Gastrocnemius medialis (tissue), 4 donors: ENCODE data around the gene ACADVL.

Experiments used
- POLR2A ChIP-seq, 2 donors: fragments of 450-650 bp; IDR thresholded peaks; one replicate each; pipeline ENCODE4 v1.6.1; 2017; ENCODE audit warnings: antibody characterized with exemption in 2 of 2, mild to moderate bottlenecking in 2 of 2, moderate library complexity in 2 of 2
- TF ChIP-seq, protein P1 (sequence below), 5 experiments: fragments of 450-650 bp in 3 of 5; fragments of 200-600 bp in 2 of 5; sonication (generic) in 2 of 5; IDR thresholded peaks in 4 of 5; conservative IDR thresholded peaks in 1 of 5; 1 replicate in 4 of 5; 2 replicates in 1 of 5; pipeline ENCODE4 v1.5.1; 2016 to 2019; ENCODE audit warnings: antibody characterized with exemption in 5 of 5, mild to moderate bottlenecking in 3 of 5, moderate library complexity in 3 of 5

DNA sequence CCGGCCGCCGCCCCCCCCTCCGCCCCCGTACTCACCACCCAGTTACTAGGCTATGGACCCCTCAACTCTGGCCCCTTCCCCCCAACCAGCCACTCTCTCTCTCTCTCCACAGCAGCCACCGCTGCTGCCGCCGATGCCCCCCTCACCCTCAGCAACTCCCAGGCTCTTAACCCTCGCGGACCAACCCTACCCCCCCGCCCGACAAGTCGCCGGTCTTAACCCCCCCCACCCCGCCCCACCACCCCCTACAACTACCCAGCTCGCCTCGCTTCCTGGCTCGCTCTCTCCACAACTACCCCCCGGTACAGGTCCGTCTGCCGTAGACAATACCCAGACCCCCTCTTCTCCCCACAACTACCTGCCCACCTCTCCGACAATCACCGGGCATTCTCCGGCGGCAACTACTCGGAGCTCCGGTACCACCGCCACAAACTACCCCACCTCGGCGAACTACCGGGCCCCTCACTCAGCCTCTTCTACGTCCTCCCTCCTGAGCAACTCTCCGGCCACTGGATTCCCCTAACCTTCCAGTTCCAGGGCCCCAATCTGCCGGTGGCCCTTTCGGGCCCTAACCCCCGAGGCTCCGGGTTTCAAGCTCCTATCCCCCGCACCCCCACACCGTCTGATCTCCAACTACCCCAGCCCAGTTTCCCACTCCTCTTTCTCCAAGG lies 18.8 kb downstream of the ACADVL start:
- TF ChIP-seq, protein P1, sequence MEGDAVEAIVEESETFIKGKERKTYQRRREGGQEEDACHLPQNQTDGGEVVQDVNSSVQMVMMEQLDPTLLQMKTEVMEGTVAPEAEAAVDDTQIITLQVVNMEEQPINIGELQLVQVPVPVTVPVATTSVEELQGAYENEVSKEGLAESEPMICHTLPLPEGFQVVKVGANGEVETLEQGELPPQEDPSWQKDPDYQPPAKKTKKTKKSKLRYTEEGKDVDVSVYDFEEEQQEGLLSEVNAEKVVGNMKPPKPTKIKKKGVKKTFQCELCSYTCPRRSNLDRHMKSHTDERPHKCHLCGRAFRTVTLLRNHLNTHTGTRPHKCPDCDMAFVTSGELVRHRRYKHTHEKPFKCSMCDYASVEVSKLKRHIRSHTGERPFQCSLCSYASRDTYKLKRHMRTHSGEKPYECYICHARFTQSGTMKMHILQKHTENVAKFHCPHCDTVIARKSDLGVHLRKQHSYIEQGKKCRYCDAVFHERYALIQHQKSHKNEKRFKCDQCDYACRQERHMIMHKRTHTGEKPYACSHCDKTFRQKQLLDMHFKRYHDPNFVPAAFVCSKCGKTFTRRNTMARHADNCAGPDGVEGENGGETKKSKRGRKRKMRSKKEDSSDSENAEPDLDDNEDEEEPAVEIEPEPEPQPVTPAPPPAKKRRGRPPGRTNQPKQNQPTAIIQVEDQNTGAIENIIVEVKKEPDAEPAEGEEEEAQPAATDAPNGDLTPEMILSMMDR (IDR thresholded peaks at IDR 0.05 in 4 of 5, conservative IDR thresholded peaks at IDR 0.05 in 1 of 5), result no peak
- TF ChIP-seq POLR2A (IDR thresholded peaks at IDR 0.05), result no peak
